OCI-LY3 (cell line): Measurements from ENCODE around the gene THRB.

Experiments
- H2AFZ ChIP-seq: fragments of 200-600, 300-600 bp; shearing (Covaris generic); 2 replicates; pipeline ENCODE4 v1.6.0; 2014; ENCODE audit warnings: antibody characterized with exemption, low read depth, low read length
- H3K27ac ChIP-seq: fragments of 200-600, 300-600 bp; sonication (generic); 2 replicates; pipeline ENCODE4 v1.5.1; 2014; ENCODE audit warnings: mild to moderate bottlenecking, low read length, moderate library complexity, mixed read lengths
- H3K27me3 ChIP-seq: fragments of 200-600, 300-600 bp; sonication (generic); 2 replicates; pipeline ENCODE4 v1.6.1; 2014; ENCODE audit warnings: low read depth, low read length, mixed read lengths
- H3K36me3 ChIP-seq: fragments of 200-600, 300-600 bp; sonication (generic); replicated peaks from 2 replicates; pipeline ENCODE3; 2014; ENCODE audit warnings: low read depth, low read length, mixed read lengths
- H3K4me1 ChIP-seq: fragments of 300-600, 200-600 bp; sonication (generic); 2 replicates; pipeline ENCODE4 v1.6.1; 2014; ENCODE audit warnings: low read length, mixed read lengths
- H3K4me2 ChIP-seq: fragments of 200-600, 300-600 bp; sonication (generic); 2 replicates; pipeline ENCODE4 v1.6.1; 2014; ENCODE audit warnings: low read length, mixed read lengths
- H3K4me3 ChIP-seq: fragments of 300-600, 200-600 bp; sonication (generic); 2 replicates; pipeline ENCODE4 v1.5.1; 2014; ENCODE audit warnings: antibody characterized with exemption, mild to moderate bottlenecking, low read length, moderate library complexity
- H3K79me2 ChIP-seq: fragments of 300-600, 200-600 bp; shearing (Covaris generic); 2 replicates; pipeline ENCODE4 v1.6.1; 2014; ENCODE audit warnings: mild to moderate bottlenecking, low read length, mixed read lengths
- H3K9ac ChIP-seq: fragments of 300-600, 200-600 bp; shearing (Covaris generic); 2 replicates; pipeline ENCODE4 v1.6.0; 2014; ENCODE audit warnings: mild to moderate bottlenecking, low read length, moderate library complexity
- H3K9me3 ChIP-seq: fragments of 200-600, 300-600 bp; shearing (Covaris generic); 2 replicates; pipeline ENCODE4 v1.6.1; 2014; ENCODE audit warnings: low read length, mixed read lengths; ENCODE audit not compliant: insufficient read depth
- H4K20me1 ChIP-seq: fragments of 200-600, 300-600 bp; sonication (generic); 2 replicates; pipeline ENCODE4 v1.6.1; 2016; ENCODE audit warnings: low read length, mixed read lengths; ENCODE audit not compliant: insufficient read depth
- EZH2phosphoT487 ChIP-seq: fragments of 200-600 bp; shearing (Covaris generic); IDR thresholded peaks from 2 replicates; pipeline ENCODE4 v1.6.1; 2018; ENCODE audit warnings: antibody characterized with exemption, mixed run types, low read depth
- TF ChIP-seq, protein P1 (sequence below): fragments of 200-600, 300-600 bp; sonication (generic); IDR thresholded peaks from 2 replicates; pipeline ENCODE4 v1.5.1; 2014; ENCODE audit warnings: antibody characterized with exemption, low read length, low read depth

THRB gene

DNA sequence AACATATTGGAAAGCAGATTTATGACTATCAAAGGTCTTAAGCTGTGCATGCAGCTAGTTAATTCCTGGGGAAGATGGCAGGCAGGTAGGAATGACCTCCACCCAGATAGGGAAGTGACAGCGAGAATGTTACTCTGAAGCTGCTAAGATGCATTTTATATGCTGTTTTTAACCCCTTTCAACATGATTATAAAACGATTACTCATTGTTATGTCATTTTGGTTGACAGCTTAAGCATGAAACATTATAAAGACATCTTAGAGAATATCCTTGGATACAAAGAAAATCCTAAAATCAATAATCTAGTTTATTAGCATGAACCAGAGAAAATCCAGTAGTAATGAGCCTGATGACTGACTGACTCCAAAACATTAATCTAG lies 329.1 kb downstream of the THRB start:
- no peaks in the 10 kb centered on the region for H3K36me3 ChIP-seq
- peaks cover 7% of the 10 kb centered on the region for H3K4me1 ChIP-seq
- no peaks in the 10 kb centered on the region for H4K20me1 ChIP-seq
- no peaks in the 10 kb centered on the region for H3K9me3 ChIP-seq
- no peak overlapping the region for H2AFZ ChIP-seq
- no peak overlapping the region for H3K4me3 ChIP-seq
- H3K27ac ChIP-seq, result no peak overlapping the region
- TF ChIP-seq EZH2phosphoT487, result no peak
- TF ChIP-seq, protein P1, sequence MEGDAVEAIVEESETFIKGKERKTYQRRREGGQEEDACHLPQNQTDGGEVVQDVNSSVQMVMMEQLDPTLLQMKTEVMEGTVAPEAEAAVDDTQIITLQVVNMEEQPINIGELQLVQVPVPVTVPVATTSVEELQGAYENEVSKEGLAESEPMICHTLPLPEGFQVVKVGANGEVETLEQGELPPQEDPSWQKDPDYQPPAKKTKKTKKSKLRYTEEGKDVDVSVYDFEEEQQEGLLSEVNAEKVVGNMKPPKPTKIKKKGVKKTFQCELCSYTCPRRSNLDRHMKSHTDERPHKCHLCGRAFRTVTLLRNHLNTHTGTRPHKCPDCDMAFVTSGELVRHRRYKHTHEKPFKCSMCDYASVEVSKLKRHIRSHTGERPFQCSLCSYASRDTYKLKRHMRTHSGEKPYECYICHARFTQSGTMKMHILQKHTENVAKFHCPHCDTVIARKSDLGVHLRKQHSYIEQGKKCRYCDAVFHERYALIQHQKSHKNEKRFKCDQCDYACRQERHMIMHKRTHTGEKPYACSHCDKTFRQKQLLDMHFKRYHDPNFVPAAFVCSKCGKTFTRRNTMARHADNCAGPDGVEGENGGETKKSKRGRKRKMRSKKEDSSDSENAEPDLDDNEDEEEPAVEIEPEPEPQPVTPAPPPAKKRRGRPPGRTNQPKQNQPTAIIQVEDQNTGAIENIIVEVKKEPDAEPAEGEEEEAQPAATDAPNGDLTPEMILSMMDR, result no peak
- no peak overlapping the region for H3K4me2 ChIP-seq
- no peaks in the 10 kb centered on the region for H3K79me2 ChIP-seq
- no peak overlapping the region for H3K9ac ChIP-seq
- H3K27me3 ChIP-seq, result no peaks in the 10 kb centered on the region

DNA sequence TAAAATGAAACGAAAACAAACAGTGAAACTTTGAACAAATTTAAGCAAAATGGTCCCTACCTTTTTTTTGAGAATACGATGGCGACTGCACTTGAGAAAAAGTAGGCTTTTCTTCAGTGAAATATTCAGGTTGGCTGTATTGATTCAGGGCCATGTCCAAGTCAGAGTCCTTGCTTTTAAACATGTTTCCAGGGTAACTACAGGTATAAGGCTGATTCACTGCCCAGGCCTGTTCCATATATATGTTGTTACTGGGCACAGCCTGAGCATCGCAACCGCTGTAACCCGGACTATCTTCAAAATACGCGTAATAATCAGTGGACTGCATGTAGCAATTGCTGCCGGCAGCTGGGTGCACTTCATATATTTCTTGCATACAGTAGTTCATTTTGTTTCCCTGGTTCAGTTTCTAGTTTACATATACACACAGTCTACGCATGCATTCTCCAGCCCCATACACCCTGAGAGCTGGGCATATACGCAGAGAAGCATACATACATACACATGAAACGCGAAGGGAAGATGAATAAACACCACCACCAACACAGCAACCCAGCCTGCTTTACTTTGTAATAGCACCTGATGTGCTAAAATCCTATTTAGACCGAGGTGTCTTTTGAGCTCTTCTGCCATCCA lies 329.6 kb downstream of the THRB start:
- Histone ChIP-seq H3K9ac (no peak overlapping the region), H3K27ac (no peak overlapping the region), H3K4me3 (no peak overlapping the region), H3K4me1 (peaks cover 7% of the 10 kb centered on the region), H3K27me3 (no peaks in the 10 kb centered on the region), H3K36me3 (no peaks in the 10 kb centered on the region), H2AFZ (no peak overlapping the region), H3K79me2 (no peaks in the 10 kb centered on the region), H4K20me1 (no peaks in the 10 kb centered on the region), H3K4me2 (no peak overlapping the region), H3K9me3 (no peaks in the 10 kb centered on the region)
- no peak for TF ChIP-seq EZH2phosphoT487
- TF ChIP-seq, protein P1, result no peak

DNA sequence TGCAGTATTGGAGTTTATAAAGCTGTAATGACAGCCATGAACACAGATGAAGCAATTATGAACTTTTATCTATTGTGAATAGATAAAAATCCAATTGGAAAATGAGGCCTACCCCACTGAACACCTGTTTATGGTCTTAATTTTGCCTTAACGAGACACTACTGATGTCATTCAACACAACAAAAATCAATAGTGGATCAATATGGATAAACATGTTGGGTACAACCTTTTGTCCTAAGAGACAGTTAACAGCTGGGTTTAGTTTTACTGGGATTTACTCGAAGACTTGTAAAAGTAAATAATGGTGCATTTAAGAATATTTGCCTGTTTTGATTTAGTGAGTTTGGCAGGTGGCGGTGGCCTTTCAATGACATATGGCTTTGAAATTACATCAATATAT lies 331.7 kb downstream of the THRB start:
- no peaks in the 10 kb centered on the region for H3K27me3 ChIP-seq
- H3K36me3 ChIP-seq, result no peaks in the 10 kb centered on the region
- no peak overlapping the region for H3K4me3 ChIP-seq
- TF ChIP-seq EZH2phosphoT487, result no peak
- TF ChIP-seq, protein P1, result no peak
- H3K4me2 ChIP-seq, result no peak overlapping the region
- no peak overlapping the region for H3K27ac ChIP-seq
- H3K4me1 ChIP-seq, result no peaks in the 10 kb centered on the region
- H3K79me2 ChIP-seq, result no peaks in the 10 kb centered on the region
- H4K20me1 ChIP-seq, result no peaks in the 10 kb centered on the region
- no peak overlapping the region for H3K9ac ChIP-seq
- H3K9me3 ChIP-seq, result no peaks in the 10 kb centered on the region
- H2AFZ ChIP-seq, result no peak overlapping the region

DNA sequence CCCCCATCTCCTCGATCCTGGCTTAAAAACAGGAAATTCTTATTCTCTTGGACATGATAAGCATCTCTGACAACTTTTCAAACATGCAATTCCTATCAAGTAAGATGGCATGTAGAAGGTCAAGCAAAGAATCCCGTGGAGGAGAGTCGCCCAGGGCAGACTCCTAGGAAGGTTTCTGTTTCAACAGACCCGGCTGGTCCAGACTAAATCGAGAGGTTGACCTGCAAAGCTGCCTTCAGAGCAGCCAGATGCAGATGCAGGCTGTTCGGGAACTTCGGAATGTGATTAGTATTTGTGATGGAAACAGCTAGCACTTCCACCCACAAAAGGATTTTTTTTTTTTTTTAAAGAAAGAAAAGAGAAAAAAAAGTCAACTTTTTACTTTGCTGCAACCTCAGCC lies 332.8 kb downstream of the THRB start:
- H4K20me1 ChIP-seq, result no peaks in the 10 kb centered on the region
- H3K36me3 ChIP-seq, result no peaks in the 10 kb centered on the region
- no peak overlapping the region for H3K27ac ChIP-seq
- no peak overlapping the region; the same call in 1 of the 2 replicates for H3K4me3 ChIP-seq
- no peak for TF ChIP-seq EZH2phosphoT487
- TF ChIP-seq, protein P1, result no peak
- H3K79me2 ChIP-seq, result no peaks in the 10 kb centered on the region
- H3K9ac ChIP-seq, result no peak overlapping the region
- H3K4me2 ChIP-seq, result no peak overlapping the region
- no peaks in the 10 kb centered on the region for H3K27me3 ChIP-seq
- no peaks in the 10 kb centered on the region for H3K4me1 ChIP-seq
- no peak overlapping the region for H2AFZ ChIP-seq
- H3K9me3 ChIP-seq, result no peaks in the 10 kb centered on the region
